ENCODE data around the gene PAM16.

The PAM16 gene

DNA sequence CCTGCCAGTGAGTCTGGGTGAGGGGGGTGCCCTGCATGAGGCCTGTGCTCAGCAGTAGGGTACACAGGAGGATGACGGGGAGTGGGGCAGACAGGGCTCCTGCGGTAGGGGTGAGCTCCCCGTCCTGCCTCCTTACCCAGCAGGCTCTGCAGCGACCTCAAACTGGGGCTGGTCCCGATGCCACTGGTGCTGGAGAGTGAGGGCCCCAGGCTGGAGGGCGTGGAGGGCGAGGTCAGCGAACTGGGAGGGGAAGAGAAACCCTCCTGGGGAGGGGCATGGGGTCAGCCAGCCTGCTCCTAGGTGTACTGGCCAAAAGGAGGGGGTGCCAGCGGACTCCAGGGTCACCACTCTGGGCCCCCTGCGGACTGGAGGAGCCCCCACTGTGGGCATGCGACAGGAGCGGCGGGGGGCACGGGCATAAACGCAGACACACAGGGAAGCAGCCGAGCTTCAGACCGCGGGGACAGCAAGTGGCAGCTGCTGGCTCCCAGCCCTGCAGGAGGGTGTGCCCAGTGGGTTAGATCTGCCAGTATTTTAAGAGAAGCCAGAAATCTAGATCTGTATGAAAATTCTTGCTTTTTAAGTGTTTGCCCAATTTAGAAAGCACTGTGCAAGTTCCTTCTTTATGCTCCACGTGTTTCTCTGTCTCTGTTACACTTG, 11.5 kb upstream of the PAM16 start:
- Histone ChIP-seq H3K4me1 (ENCODE audit: control insufficient read depth, insufficient read depth, low read length) (no peaks in the 10 kb centered on the region), H3K9ac (ENCODE audit: low read length) (no peak overlapping the region), H3K36me3 (ENCODE audit: control insufficient read depth, insufficient read depth, low read length) (peaks cover 12% of the 10 kb centered on the region), H3K27ac (ENCODE audit: low read depth, low read length) (no peak overlapping the region), H3K4me3 (ENCODE audit: low read length) (no peak overlapping the region), H3K27me3 (ENCODE audit: control insufficient read depth, insufficient read depth, low read length) (no peaks in the 10 kb centered on the region)

GRCh38 chr16:4361944-4362311, 10.8 kb upstream of the PAM16 start:
- H3K27ac ChIP-seq (ENCODE audit: low read depth, low read length), result no peak overlapping the region
- H3K4me1 ChIP-seq (ENCODE audit: control insufficient read depth, insufficient read depth, low read length), result no peaks in the 10 kb centered on the region
- no peaks in the 10 kb centered on the region for H3K27me3 ChIP-seq (ENCODE audit: control insufficient read depth, insufficient read depth, low read length)
- no peak overlapping the region for H3K4me3 ChIP-seq (ENCODE audit: low read length)
- H3K9ac ChIP-seq (ENCODE audit: low read length), result no peak overlapping the region
- H3K36me3 ChIP-seq (ENCODE audit: control insufficient read depth, insufficient read depth, low read length), result peaks cover 12% of the 10 kb centered on the region

GRCh38 chr16:4361033-4361943, 10.2 kb upstream of the PAM16 start:
- Histone ChIP-seq H3K27ac (ENCODE audit: low read depth, low read length) (no peak overlapping the region), H3K27me3 (ENCODE audit: control insufficient read depth, insufficient read depth, low read length) (no peaks in the 10 kb centered on the region), H3K4me1 (ENCODE audit: control insufficient read depth, insufficient read depth, low read length) (no peaks in the 10 kb centered on the region), H3K9ac (ENCODE audit: low read length) (no peak overlapping the region), H3K36me3 (ENCODE audit: control insufficient read depth, insufficient read depth, low read length) (peaks cover 12% of the 10 kb centered on the region), H3K4me3 (ENCODE audit: low read length) (no peak overlapping the region)

DNA sequence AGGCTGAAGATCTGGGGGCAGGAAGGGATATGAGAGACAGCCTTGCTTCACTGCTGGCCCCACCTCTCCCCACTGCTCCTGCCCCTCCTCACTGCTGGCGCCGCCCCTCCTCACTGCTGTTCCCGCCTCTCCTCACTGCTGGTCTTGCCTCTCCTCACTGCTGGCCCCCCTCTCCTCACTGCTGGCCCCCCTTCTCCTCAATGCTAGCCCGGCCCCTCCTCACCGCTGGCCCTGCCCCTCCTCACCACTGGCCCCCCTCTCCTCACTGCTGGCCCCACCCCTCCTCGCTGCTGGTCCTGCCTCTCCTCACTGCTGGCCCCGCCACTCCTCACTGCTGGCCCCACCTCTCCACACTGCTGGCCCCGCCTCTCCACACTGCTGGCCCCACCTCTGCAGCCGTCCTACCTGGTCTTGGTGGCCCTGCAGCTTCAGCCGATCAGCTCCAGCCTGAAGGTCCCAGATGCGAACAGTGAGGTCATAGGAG, 9.5 kb upstream of the PAM16 start:
- H3K4me1 ChIP-seq (ENCODE audit: control insufficient read depth, insufficient read depth, low read length), result no peaks in the 10 kb centered on the region
- H3K36me3 ChIP-seq (ENCODE audit: control insufficient read depth, insufficient read depth, low read length), result peaks cover 12% of the 10 kb centered on the region
- H3K27me3 ChIP-seq (ENCODE audit: control insufficient read depth, insufficient read depth, low read length), result no peaks in the 10 kb centered on the region
- no peak overlapping the region for H3K9ac ChIP-seq (ENCODE audit: low read length)
- H3K27ac ChIP-seq (ENCODE audit: low read depth, low read length), result no peak overlapping the region
- no peak overlapping the region for H3K4me3 ChIP-seq (ENCODE audit: low read length)

GRCh38 chr16:4359914-4360313, 8.8 kb upstream of the PAM16 start:
- Histone ChIP-seq H3K36me3 (ENCODE audit: control insufficient read depth, insufficient read depth, low read length) (peaks cover 7% of the 10 kb centered on the region), H3K4me1 (ENCODE audit: control insufficient read depth, insufficient read depth, low read length) (no peaks in the 10 kb centered on the region), H3K9ac (ENCODE audit: low read length) (no peak overlapping the region), H3K27ac (ENCODE audit: low read depth, low read length) (no peak overlapping the region), H3K4me3 (ENCODE audit: low read length) (no peak overlapping the region), H3K27me3 (ENCODE audit: control insufficient read depth, insufficient read depth, low read length) (no peaks in the 10 kb centered on the region)

DNA sequence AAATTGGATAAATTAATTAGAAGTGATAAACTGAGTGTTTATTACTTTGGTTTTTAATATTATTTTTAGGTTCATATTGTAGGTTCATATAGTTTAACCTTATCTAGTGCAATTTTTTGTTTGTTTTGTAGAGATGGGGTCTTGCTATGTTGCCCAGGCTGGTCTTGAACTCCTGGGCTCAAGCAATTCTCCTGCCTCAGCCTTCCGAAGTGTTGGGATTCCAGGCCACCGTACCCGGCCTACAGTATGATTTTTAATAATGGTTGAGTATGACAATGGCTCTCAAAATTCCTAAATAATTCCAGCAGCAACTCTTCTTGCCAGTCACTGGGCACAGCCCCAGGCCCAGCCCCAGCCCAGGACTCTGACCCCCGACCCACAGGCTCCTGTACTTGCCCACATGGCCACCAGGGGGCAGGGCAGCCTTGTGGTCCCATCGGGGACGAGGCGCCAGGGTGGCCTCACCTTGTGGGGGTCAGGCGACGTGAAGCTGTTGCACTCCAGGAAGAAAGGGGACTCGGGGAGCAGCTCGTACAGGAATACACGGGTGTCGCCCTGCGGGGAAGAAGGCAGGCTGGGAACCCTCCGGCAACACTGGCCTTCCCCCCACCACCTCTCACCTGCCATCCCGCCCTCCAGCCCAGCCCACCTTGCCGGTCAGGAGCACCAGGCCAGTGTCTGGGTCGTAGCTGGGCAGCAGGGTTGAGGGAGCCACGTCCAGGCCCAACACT, 7.9 kb upstream of the PAM16 start:
- Histone ChIP-seq H3K27ac (ENCODE audit: low read depth, low read length) (no peak overlapping the region), H3K4me3 (ENCODE audit: low read length) (no peak overlapping the region), H3K36me3 (ENCODE audit: control insufficient read depth, insufficient read depth, low read length) (peaks cover 4% of the 10 kb centered on the region), H3K4me1 (ENCODE audit: control insufficient read depth, insufficient read depth, low read length) (no peaks in the 10 kb centered on the region), H3K9ac (ENCODE audit: low read length) (no peak overlapping the region), H3K27me3 (ENCODE audit: control insufficient read depth, insufficient read depth, low read length) (no peaks in the 10 kb centered on the region)

- Histone ChIP-seq H3K27ac (ENCODE audit: low read depth, low read length) (no peak overlapping the region), H3K4me1 (ENCODE audit: control insufficient read depth, insufficient read depth, low read length) (no peaks in the 10 kb centered on the region), H3K27me3 (ENCODE audit: control insufficient read depth, insufficient read depth, low read length) (no peaks in the 10 kb centered on the region), H3K36me3 (ENCODE audit: control insufficient read depth, insufficient read depth, low read length) (peaks cover 4% of the 10 kb centered on the region), H3K9ac (ENCODE audit: low read length) (no peak overlapping the region), H3K4me3 (ENCODE audit: low read length) (no peak overlapping the region)
Measured at GRCh38 chr16:4358236-4358635, 7.1 kb upstream of the PAM16 start.

- Histone ChIP-seq H3K4me3 (ENCODE audit: low read length) (no peak overlapping the region), H3K9ac (ENCODE audit: low read length) (no peak overlapping the region), H3K27ac (ENCODE audit: low read depth, low read length) (no peak overlapping the region), H3K4me1 (ENCODE audit: control insufficient read depth, insufficient read depth, low read length) (no peaks in the 10 kb centered on the region), H3K27me3 (ENCODE audit: control insufficient read depth, insufficient read depth, low read length) (no peaks in the 10 kb centered on the region), H3K36me3 (ENCODE audit: control insufficient read depth, insufficient read depth, low read length) (peaks cover 4% of the 10 kb centered on the region)
Measured at GRCh38 chr16:4356820-4357219, 5.7 kb upstream of the PAM16 start.

- H3K36me3 ChIP-seq (ENCODE audit: control insufficient read depth, insufficient read depth, low read length), result no peaks in the 10 kb centered on the region
- H3K27ac ChIP-seq (ENCODE audit: low read depth, low read length), result no peak overlapping the region
- H3K9ac ChIP-seq (ENCODE audit: low read length), result no peak overlapping the region
- H3K4me3 ChIP-seq (ENCODE audit: low read length), result no peak overlapping the region
- peaks cover 2% of the 10 kb centered on the region for H3K4me1 ChIP-seq (ENCODE audit: control insufficient read depth, insufficient read depth, low read length)
- H3K27me3 ChIP-seq (ENCODE audit: control insufficient read depth, insufficient read depth, low read length), result no peaks in the 10 kb centered on the region
Measured at GRCh38 chr16:4354512-4355409, 3.6 kb upstream of the PAM16 start.

DNA sequence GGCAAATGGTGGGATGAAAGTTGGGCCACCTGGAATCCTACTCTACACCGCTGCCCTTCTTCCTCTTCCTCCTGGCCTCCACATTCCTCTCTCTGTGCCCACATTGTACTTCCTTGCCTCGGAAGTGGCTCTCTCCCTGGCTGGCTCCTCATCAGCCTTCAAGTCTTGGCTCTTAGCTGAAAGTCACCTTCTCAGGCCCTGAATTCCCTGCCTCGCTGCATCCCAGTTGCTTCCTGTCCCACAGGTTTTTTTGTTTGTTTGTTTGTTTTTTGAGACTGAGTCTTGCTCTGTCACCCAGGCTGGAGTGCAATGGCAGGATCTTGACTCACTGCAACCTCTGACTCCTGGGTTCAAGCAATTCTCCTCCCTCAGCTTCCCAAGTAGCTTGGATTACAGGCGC, 2.6 kb upstream of the PAM16 start:
- H3K27me3 ChIP-seq (ENCODE audit: control insufficient read depth, insufficient read depth, low read length), result no peaks in the 10 kb centered on the region
- H3K4me3 ChIP-seq (ENCODE audit: low read length), result no peak overlapping the region
- peaks cover 2% of the 10 kb centered on the region for H3K4me1 ChIP-seq (ENCODE audit: control insufficient read depth, insufficient read depth, low read length)
- H3K36me3 ChIP-seq (ENCODE audit: control insufficient read depth, insufficient read depth, low read length), result no peaks in the 10 kb centered on the region
- no peak overlapping the region for H3K9ac ChIP-seq (ENCODE audit: low read length)
- no peak overlapping the region for H3K27ac ChIP-seq (ENCODE audit: low read depth, low read length)

DNA sequence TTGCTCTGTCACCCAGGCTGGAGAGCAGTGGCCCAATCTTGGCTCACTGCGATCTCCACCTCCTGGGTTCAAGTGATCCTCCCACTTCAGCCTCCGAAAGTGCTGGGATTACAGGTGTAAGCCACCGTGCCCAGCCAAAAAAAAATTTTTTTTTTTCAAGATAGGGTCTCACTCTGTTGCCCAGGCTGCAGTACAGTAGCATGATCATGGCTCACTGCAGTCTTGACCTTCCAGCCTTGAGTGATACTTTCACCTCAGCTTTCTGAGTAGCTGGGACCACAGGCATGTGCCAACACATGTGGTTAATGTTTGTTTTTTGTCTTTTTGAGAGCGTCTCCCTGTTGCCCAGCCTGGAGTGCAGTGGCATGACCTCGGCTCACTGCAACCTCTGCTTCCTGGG, 1.7 kb upstream of the PAM16 start:
- Histone ChIP-seq H3K36me3 (ENCODE audit: control insufficient read depth, insufficient read depth, low read length) (no peaks in the 10 kb centered on the region), H3K27ac (ENCODE audit: low read depth, low read length) (no peak overlapping the region), H3K4me3 (ENCODE audit: low read length) (no peak overlapping the region), H3K9ac (ENCODE audit: low read length) (no peak overlapping the region), H3K27me3 (ENCODE audit: control insufficient read depth, insufficient read depth, low read length) (no peaks in the 10 kb centered on the region), H3K4me1 (ENCODE audit: control insufficient read depth, insufficient read depth, low read length) (peaks cover 2% of the 10 kb centered on the region)

- Histone ChIP-seq H3K9ac (ENCODE audit: low read length) (no peak overlapping the region), H3K4me1 (ENCODE audit: control insufficient read depth, insufficient read depth, low read length) (peaks cover 2% of the 10 kb centered on the region), H3K27ac (ENCODE audit: low read depth, low read length) (no peak overlapping the region), H3K4me3 (ENCODE audit: low read length) (no peak overlapping the region), H3K27me3 (ENCODE audit: control insufficient read depth, insufficient read depth, low read length) (no peaks in the 10 kb centered on the region), H3K36me3 (ENCODE audit: control insufficient read depth, insufficient read depth, low read length) (no peaks in the 10 kb centered on the region)
Measured at GRCh38 chr16:4351880-4352279, 759 bp upstream of the PAM16 start.

Measured in rectal smooth muscle tissue (tissue), 1 donor.